PC-3 (cell line): Measurements from ENCODE around the gene CCNO.

Experiments used
- EZH2 ChIP-seq: fragments of 300-600 bp; sonication (generic); IDR thresholded peaks from one replicate; pipeline ENCODE4 v1.6.1; 2017; ENCODE audit warnings: antibody characterized with exemption, mild to moderate bottlenecking, low read length; ENCODE audit not compliant: unreplicated experiment
- EZH2phosphoT487 ChIP-seq: fragments of 300-600 bp; sonication (generic); IDR thresholded peaks from 2 replicates; pipeline ENCODE4 v1.6.1; 2018; ENCODE audit warnings: mild to moderate bottlenecking, antibody characterized with exemption, low read length, borderline replicate concordance
- TF ChIP-seq, protein P1 (sequence below): fragments of 300-600 bp; sonication (generic); conservative IDR thresholded peaks from 2 replicates; pipeline ENCODE4 v1.5.1; 2017; ENCODE audit warnings: antibody characterized with exemption, low read depth, mild to moderate bottlenecking, low read length

DNA sequence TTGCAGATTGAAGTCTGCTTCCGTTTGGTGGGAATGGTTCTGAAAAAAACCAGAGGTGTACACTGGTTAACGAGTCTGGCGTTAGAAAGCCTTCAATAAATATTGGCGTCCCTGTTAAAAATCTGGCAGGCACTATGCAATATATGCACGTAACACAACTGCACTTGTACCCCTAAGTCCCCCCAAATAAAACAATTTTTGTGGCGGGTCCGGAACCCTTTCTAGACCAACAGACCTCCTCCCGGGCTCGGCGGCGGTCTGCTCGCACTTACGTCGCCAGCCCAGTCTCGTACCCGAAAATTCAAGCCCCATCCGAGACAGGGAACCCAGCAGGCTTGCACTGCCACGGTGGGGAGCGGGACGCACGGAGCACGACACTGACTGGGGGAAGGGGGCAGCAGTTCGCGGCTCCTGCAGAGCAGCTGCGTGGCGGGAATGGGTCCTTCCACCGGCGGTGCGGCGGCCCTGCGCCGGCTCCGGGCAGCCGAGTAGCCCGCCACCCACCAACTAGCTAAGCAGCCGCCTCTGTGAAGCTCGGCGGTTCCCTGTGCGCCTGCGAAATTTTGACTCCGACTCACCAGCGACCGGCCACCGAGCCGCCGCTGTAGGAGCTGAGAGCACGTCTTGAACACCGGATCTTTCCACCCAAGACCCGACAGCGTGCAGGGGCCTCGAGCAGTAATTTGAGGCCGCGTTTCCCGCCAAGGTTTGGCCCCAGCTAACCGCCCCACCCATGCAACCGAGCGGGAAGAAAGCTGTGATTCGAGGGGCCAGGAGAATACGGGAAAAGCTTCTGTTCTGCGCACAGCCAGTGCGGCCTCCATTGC is 10.2 kb downstream of the CCNO start:
- TF ChIP-seq, protein P1, sequence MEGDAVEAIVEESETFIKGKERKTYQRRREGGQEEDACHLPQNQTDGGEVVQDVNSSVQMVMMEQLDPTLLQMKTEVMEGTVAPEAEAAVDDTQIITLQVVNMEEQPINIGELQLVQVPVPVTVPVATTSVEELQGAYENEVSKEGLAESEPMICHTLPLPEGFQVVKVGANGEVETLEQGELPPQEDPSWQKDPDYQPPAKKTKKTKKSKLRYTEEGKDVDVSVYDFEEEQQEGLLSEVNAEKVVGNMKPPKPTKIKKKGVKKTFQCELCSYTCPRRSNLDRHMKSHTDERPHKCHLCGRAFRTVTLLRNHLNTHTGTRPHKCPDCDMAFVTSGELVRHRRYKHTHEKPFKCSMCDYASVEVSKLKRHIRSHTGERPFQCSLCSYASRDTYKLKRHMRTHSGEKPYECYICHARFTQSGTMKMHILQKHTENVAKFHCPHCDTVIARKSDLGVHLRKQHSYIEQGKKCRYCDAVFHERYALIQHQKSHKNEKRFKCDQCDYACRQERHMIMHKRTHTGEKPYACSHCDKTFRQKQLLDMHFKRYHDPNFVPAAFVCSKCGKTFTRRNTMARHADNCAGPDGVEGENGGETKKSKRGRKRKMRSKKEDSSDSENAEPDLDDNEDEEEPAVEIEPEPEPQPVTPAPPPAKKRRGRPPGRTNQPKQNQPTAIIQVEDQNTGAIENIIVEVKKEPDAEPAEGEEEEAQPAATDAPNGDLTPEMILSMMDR, result no peak
- no peak for TF ChIP-seq EZH2
- TF ChIP-seq EZH2phosphoT487, result no peak
